HG03025 (cell line): ENCODE measurements around the gene VASP.

ENCODE experiments used
- ATAC-seq: cut with Tn5 transposase; IDR thresholded peaks from one replicate; pipeline ENCODE4 v1.9.1; 2021; ENCODE audit warnings: mild to moderate bottlenecking, moderate library complexity; ENCODE audit not compliant: unreplicated experiment, low FRiP score

Gene VASP

DNA sequence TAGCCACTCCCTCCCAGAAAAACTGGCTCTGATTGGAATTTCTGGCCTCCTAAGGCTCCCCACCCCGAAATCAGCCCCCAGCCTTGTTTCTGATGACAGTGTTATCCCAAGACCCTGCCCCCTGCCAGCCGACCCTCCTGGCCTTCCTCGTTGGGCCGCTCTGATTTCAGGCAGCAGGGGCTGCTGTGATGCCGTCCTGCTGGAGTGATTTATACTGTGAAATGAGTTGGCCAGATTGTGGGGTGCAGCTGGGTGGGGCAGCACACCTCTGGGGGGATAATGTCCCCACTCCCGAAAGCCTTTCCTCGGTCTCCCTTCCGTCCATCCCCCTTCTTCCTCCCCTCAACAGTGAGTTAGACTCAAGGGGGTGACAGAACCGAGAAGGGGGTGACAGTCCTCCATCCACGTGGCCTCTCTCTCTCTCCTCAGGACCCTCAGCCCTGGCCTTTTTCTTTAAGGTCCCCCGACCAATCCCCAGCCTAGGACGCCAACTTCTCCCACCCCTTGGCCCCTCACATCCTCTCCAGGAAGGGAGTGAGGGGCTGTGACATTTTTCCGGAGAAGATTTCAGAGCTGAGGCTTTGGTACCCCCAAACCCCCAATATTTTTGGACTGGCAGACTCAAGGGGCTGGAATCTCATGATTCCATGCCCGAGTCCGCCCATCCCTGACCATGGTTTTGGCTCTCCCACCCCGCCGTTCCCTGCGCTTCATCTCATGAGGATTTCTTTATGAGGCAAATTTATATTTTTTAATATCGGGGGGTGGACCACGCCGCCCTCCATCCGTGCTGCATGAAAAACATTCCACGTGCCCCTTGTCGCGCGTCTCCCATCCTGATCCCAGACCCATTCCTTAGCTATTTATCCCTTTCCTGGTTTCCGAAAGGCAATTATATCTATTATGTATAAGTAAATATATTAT lies 33.3 kb upstream of the VASP start:
- ATAC-seq, result no peak

DNA sequence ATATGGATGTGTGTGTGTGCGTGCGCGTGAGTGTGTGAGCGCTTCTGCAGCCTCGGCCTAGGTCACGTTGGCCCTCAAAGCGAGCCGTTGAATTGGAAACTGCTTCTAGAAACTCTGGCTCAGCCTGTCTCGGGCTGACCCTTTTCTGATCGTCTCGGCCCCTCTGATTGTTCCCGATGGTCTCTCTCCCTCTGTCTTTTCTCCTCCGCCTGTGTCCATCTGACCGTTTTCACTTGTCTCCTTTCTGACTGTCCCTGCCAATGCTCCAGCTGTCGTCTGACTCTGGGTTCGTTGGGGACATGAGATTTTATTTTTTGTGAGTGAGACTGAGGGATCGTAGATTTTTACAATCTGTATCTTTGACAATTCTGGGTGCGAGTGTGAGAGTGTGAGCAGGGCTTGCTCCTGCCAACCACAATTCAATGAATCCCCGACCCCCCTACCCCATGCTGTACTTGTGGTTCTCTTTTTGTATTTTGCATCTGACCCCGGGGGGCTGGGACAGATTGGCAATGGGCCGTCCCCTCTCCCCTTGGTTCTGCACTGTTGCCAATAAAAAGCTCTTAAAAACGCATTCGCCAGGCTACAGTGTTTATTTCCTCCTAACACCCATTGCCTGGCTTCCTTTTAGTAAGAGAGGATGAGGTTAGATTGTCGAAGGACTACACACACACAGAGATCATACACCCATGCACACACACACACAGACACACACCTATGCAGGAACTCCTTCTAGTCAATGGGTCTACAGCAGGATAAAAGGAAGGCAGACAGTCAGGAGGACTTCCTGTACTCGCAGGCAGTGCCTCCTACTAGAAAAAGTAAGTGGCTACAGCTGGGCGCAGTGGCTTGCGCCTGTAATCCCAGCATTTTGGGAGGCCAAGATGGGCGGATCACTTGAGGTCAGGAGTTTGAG lies 32.4 kb upstream of the VASP start:
- ATAC-seq, result no peak

DNA sequence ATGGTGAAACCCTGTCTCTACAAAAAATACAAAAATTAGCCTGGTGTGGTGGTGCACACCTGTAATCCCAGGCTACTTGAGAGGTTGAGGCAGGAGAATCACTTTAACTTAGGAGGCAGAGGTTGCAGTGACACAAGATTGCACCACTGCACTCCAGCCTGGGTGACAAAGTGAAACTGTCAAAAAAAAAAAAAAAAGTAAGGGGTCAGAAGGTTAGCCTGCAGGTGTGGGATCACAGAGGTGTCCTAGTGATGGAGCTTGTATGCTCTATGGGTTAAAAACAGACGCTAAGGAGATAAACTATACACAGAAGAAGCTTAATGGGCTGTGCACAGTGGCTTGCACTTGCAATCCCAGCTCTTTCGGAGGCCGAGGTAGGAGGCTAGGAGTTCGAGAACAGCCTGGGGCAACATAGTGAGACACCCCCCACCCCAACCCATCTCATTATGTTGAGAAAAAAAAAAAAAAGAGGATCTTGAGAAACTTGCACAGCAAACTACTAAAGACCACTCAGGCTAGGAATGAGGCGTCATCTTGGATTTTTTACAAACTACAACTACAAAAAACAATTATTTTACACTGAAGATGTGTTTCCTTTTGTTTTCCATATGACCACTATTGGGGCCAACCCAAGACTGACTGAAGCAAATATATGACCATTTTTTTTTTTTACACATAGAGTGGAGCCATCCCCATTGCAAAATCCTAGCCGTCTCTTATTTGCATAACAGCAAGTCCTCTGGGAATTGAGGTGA lies 31.6 kb upstream of the VASP start:
- no peak for ATAC-seq

DNA sequence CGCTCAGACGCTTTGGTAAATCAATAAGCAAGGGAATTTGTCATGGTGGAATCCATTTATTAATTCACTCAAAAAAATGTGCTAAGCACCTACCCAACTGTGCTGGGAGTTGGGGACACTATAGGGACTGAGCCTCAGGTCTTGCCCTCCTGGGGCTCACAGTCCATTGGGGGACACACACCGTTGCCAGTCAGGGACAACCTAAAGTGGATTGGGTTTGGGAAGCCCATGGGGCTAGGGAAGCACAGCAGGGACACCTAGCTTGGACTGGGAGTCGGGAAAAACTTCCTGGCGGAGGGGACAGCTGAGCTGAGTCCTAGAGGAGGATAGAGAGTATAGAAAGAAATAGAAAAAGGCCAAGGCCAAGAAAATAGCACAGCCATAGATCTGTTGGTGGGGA lies 31.0 kb upstream of the VASP start:
- no peak for ATAC-seq

DNA sequence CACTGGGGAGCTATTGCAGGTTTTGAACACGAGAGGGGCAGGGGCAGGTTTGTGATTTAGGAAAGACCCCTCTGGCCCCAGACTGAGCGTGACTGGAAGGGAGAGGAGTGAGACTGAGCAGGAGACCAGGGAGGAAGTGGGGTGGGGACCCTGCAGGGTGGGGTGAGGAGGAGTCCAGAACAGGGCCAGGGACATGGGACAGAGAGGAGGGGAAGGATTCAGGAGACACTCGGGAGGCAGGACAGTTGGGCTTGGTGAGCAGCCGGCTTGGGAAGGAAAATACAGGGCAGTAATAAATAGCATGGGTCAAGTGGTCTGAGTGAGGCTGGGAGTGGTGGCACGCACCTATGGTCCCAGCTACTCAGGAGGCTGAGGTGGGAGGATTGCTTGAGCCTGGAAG lies 30.1 kb upstream of the VASP start:
- no peak for ATAC-seq

DNA sequence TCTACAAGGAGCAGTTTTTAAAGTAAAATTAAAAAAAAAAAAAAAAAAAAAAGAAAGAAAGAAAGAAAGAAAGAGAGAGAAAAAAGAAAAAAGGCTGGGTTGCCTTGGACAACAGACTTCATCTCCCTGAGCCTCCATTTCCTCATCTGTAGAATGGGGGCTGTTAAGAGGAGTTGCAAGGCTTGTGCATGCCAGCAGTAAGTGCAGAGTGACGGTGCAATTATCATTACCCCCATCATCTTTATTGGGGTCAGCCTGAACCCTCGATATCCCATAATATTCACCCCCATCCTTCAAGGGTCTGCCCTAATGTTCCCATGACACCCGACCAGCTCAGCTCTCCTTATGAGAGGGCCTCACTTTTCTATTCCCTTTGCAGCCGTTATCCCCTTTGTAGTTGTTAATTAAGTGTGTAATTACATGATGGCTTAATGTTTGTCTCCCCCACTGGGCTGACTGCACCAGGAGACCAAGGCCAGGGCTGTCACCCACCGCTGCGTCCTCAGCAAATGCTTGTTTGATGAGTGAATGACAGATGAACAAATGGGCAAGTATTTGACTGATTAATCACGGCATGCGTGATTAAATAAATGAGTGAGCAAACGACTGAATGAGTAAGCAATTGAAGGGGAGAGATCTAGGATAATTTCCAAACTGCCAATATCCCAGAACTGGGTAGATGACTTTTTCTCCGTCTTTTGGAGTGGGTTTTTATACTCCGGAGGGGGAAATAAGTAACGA lies 29.4 kb upstream of the VASP start:
- no peak for ATAC-seq

DNA sequence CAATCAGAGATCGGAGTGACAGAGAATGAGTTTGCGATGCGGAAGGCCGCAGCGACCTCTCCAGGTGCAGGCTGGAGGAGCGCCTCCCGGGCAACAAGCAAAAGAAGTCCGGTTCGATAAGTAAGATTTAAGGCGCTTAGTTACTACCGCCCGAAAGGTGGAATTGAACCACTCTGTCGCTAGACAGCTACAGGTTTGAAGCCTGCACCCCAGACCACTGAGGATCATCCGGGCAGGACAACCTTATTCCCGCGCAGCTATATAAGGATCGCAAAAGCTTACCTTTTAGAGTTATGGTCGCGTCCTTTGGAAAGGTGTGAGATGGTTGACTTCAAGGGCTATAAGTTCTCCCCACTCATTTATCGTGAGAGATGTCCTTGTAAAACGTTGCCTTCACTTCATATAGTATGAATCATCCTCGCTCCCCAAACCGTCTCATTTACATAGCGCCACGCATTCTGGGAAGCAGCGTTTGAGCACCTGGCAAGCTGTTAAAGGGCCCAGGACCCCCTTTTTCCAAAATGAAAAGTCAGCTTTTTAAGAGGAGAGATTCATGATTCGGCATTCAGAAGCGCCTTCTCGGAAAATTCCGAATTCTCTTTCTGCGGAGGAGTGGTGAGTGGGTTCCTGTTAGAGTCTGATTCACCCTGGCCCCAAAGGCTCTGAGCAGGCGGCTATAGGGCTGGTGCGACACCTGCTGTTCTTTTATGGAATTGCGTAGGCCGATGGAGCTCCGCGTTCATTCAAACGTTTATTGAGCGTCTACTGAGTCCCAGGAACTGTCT lies 28.6 kb upstream of the VASP start:
- ATAC-seq, result peak; percentile 70

DNA sequence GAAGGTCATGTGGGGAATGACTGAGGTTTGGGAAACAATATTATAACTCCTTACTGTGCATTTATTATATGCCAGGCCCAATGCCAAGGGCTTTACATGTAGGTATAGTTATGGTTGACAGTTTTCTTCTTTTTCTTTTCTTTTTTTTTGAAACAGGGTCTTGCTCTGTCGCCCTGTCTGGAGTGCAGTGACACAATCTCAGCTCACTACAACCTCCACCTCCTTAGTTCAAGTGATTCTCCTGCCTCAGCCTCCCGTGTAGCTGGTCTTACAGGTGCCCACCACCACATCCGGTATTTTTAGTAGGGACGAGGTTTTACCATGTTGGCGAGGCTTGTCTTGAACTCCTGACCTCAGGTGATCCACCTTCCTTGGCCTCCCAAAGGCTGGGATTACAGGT lies 24.2 kb upstream of the VASP start:
- ATAC-seq, result no peak

DNA sequence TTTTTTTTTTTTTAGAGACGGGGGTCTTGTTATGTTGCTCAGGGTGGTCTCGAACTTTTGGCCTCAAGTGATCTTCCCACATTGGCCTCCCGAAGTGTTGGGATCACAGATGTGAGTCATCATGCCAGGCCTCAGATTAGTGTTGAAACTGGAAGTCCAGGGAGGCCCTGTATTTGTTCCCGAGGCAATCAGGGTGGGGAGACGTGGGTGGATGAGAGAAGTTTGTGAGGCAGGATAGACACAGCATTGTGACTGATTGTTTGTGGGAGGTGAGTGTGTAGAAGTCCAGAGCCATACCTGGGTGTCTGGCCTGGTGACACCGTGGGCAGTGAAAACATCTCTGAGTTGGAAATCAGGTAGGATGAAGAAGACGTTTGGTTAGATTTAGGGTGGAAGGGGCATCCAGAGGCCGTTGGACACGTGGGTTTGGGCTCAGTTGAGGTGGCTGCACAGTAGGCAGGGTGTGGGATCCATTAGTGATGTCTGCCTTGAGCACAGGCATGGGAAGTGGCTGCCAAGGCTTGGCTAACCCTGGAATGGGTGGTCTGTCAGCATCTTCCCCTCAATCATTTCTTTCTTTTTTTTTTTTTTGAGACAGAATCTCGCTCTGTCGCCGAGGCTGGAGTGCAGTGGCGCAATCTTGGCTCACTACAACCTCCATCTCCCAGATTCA lies 22.9 kb upstream of the VASP start:
- no peak for ATAC-seq

DNA sequence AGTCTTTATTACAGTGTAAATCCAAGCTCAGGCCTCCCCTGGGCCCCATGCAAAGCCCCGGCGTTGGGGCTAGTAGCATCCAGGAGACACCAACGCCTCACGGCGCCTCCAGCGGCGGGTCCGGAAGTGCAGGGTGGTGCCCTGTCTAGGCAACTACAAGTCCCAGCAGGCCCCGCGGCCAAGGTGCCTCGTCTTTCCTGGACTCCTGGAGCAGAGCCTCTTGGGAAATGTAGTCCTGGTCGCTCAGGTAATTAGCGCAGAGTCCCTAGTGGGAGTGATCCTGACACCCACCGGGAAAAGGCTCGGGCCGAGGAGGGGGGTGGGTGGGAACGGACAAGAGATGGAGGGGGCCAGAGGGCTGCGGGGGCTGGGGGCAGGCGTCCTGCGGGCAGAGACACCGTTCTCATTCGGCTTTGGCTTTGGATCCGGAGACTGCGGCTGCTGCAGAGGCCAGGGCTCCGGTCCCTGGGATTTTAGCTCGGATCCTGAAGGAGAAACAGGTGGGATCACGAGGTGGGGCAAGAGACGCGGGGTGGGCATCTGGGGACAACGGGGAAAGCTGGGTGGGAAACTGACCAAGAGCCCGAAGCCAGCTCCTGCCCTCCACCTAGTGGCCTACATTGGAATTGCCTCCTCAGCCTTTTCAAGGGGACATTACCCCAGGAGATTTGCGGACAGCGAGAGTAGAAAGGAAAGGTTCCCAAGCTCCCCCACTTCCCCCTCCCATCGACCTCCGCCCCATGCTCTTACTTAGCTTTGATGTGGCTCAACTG lies 21.8 kb upstream of the VASP start:
- ATAC-seq, result peak; percentile 87

DNA sequence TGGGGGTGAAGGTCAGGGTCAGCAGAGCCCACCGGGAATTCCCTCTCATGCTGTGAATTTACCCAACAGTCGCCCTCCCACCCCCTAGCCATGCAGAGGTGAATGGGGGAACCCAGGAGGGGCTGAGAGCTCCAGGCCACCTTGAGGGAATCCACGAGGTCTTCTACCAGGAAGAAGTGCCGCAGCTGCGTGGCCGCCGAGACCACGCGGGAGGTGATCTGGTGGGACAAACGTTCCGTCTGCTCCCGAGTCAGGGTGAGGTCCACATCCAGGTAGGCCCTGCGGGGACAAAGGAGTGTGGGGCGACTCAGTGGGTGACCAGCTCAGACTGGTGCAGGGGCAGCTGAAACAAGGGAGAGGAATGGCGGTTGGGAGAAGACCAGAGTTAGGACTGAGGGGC lies 18.6 kb upstream of the VASP start:
- ATAC-seq, result no peak

DNA sequence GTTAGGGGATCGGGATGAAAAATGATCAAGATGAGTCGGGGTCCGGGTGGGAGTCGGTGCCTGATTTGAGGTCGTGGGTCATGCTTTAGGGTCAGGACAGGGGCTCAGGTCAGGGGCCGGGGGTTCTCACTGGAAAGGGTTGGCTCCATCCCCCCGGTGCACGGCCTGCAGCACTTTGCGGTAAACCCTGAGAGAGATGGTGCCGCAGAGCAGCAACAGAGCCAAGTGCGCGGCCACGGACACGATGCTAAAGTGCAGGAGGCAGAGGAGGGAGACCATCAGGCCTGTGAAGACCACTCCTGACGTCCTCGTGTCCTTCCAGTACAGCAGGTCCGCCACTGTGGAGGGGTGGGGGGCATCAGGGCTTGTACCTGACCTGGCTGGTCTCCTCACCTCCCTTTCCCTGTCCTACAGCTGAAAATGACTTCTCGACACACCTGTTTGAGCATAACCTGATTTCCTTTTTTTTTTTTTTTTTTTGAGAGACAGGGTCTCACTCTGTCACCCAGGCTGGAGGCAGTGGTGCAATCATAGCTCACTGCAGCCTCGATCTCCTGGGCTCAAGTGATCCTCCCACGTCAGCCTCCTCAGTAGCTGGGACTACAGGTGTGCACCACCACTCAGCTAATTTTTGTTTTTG lies 17.9 kb upstream of the VASP start:
- no peak for ATAC-seq

DNA sequence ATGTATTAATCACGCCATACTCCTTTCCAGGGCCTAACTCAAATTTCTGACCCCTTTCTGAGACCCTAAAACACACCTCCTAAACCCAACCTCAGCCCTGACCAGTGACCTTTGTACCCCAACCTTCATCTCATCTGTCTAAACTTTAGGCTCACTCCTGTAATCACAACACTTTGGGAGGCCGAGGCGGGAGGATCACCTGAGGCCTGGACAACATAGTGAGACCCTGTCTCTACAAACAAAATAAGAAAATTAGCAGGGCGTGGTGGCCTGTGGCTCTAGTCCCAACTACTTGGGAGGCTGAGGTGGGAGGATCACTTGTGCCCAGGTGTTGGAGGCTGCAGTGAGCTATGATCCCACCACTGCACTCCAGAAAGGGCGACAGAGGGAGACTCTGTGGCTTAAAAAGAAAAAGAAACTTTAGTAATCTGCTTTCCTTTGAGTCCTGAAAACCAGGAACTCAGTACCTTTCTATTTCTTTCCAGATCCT lies 15.1 kb upstream of the VASP start:
- ATAC-seq, result no peak

DNA sequence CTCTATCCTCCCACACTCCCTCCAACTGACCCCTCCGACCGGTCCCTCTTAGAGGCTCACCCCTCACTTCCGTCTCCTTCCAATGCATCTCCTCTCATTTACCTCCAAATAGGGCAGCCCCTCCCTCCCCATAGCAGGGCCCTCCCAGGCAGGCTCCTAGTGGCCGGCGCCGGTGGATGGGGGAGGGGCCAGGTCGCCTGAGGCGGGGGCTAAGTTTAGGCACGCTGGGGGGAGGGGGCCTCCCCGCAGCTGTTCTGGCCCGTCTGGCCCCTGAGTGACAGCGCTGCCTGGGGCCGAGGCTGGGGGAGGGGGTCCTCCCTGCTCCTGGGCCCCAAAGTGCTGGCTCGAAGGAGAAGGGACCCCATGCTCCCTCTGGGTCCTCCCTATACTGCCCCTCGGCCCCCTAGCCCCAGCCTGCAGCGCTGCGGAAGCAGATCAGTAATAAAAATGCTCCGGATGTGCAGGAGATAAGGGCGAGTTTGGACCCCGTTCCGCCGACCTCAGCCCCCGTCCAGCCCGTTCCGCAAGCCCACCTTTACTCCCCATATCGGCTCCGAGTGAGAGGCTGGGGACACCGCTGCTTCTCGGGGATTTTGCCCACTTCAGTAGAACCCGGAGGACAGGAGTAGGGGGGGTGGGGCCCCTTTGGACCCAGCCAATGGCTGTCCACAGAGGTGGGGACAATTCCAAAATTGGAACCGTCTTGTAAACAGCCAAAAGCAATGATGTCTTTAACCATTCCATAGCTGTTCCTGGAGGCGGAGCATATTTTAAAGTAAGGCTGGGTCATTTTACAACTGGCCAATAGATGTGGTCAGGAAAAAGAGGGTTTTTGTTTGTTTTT lies 14.4 kb upstream of the VASP start:
- ATAC-seq, result no peak

DNA sequence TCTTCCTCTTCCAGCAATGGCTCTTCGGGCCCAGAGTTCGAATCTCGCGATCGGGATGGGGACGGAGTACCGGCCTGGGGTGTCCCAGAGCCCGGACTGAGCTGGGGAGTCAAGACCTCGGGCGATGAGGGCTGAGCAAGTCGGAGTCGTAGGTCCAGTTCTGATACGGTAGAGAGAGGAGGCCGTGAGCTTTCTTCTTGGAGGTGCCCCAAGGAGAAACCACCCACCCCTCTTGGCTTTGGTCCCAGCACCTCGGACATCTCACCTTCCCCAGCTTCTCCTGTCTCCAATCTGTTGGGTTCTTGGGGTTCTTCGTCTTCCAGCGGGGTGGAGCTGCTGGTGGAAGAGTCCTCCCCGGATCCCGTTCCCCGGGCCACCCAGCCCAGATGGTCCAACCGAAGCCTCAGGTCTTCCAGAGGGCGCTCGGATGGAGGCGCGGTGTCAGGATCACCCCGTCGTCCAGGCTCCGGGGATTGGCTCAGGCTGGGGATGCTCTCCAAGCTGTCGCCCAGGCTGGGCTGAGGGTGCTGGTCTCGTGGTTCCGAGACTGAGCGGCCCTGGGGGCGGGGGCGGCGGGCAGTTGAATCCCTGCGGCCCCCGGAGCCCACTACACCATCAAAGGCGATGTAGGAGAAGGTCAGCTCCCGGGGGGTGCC lies 12.9 kb upstream of the VASP start:
- no peak for ATAC-seq

DNA sequence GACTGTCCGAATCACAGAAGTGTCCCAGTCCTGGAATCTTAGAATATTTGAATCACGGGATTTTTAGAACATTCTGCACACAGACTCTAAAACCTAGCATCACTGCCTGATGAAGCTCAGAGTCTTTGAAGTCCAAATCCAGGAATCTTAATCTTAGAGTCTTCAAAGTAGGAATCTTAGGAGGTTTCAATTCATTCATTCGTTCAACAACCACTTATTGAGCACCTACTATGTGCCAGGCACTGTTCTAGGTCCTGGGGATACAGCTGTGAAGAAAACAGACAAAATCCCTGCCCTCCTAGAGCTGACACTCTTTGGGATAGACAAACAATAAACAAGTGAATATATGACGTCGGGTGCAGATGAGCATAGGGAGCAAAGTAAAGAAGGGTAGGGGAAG lies 12.1 kb upstream of the VASP start:
- no peak for ATAC-seq
